OCI-LY3 (cell line): Measurements from ENCODE around the gene ZDHHC14.

Experiments
- H2AFZ ChIP-seq: fragments of 200-600, 300-600 bp; shearing (Covaris generic); 2 replicates; pipeline ENCODE4 v1.6.0; 2014; ENCODE audit warnings: antibody characterized with exemption, low read depth, low read length
- H3K27ac ChIP-seq: fragments of 200-600, 300-600 bp; sonication (generic); 2 replicates; pipeline ENCODE4 v1.5.1; 2014; ENCODE audit warnings: mild to moderate bottlenecking, low read length, moderate library complexity, mixed read lengths
- H3K27me3 ChIP-seq: fragments of 200-600, 300-600 bp; sonication (generic); 2 replicates; pipeline ENCODE4 v1.6.1; 2014; ENCODE audit warnings: low read depth, low read length, mixed read lengths
- H3K36me3 ChIP-seq: fragments of 200-600, 300-600 bp; sonication (generic); replicated peaks from 2 replicates; pipeline ENCODE3; 2014; ENCODE audit warnings: low read depth, low read length, mixed read lengths
- H3K4me1 ChIP-seq: fragments of 300-600, 200-600 bp; sonication (generic); 2 replicates; pipeline ENCODE4 v1.6.1; 2014; ENCODE audit warnings: low read length, mixed read lengths
- H3K4me2 ChIP-seq: fragments of 200-600, 300-600 bp; sonication (generic); 2 replicates; pipeline ENCODE4 v1.6.1; 2014; ENCODE audit warnings: low read length, mixed read lengths
- H3K4me3 ChIP-seq: fragments of 300-600, 200-600 bp; sonication (generic); 2 replicates; pipeline ENCODE4 v1.5.1; 2014; ENCODE audit warnings: antibody characterized with exemption, mild to moderate bottlenecking, low read length, moderate library complexity
- H3K79me2 ChIP-seq: fragments of 300-600, 200-600 bp; shearing (Covaris generic); 2 replicates; pipeline ENCODE4 v1.6.1; 2014; ENCODE audit warnings: mild to moderate bottlenecking, low read length, mixed read lengths
- H3K9ac ChIP-seq: fragments of 300-600, 200-600 bp; shearing (Covaris generic); 2 replicates; pipeline ENCODE4 v1.6.0; 2014; ENCODE audit warnings: mild to moderate bottlenecking, low read length, moderate library complexity
- H3K9me3 ChIP-seq: fragments of 200-600, 300-600 bp; shearing (Covaris generic); 2 replicates; pipeline ENCODE4 v1.6.1; 2014; ENCODE audit warnings: low read length, mixed read lengths; ENCODE audit not compliant: insufficient read depth
- H4K20me1 ChIP-seq: fragments of 200-600, 300-600 bp; sonication (generic); 2 replicates; pipeline ENCODE4 v1.6.1; 2016; ENCODE audit warnings: low read length, mixed read lengths; ENCODE audit not compliant: insufficient read depth
- CTCF ChIP-seq: fragments of 200-600, 300-600 bp; sonication (generic); IDR thresholded peaks from 2 replicates; pipeline ENCODE4 v1.5.1; 2014; ENCODE audit warnings: antibody characterized with exemption, low read length, low read depth
- EZH2phosphoT487 ChIP-seq: fragments of 200-600 bp; shearing (Covaris generic); IDR thresholded peaks from 2 replicates; pipeline ENCODE4 v1.6.1; 2018; ENCODE audit warnings: antibody characterized with exemption, mixed run types, low read depth

The ZDHHC14 gene

GRCh38 chr6:157647261-157647915 is 266.4 kb downstream of the ZDHHC14 start:
- Histone ChIP-seq H3K27ac (no peak overlapping the region), H3K79me2 (no peaks in the 10 kb centered on the region), H2AFZ (no peak overlapping the region), H3K9ac (no peak overlapping the region), H4K20me1 (no peaks in the 10 kb centered on the region), H3K4me2 (no peak overlapping the region), H3K4me3 (no peak overlapping the region), H3K9me3 (no peaks in the 10 kb centered on the region), H3K27me3 (no peaks in the 10 kb centered on the region), H3K36me3 (no peaks in the 10 kb centered on the region), H3K4me1 (no peaks in the 10 kb centered on the region)
- no peak for TF ChIP-seq EZH2phosphoT487
- no peak for TF ChIP-seq CTCF

GRCh38 chr6:157648561-157648960 is 267.6 kb downstream of the ZDHHC14 start:
- no peak overlapping the region for H2AFZ ChIP-seq
- no peak overlapping the region for H3K4me2 ChIP-seq
- no peaks in the 10 kb centered on the region for H4K20me1 ChIP-seq
- H3K27ac ChIP-seq, result no peak overlapping the region
- H3K9ac ChIP-seq, result no peak overlapping the region
- H3K36me3 ChIP-seq, result no peaks in the 10 kb centered on the region
- H3K79me2 ChIP-seq, result no peaks in the 10 kb centered on the region
- no peaks in the 10 kb centered on the region for H3K4me1 ChIP-seq
- no peaks in the 10 kb centered on the region for H3K9me3 ChIP-seq
- no peak for TF ChIP-seq CTCF
- no peak for TF ChIP-seq EZH2phosphoT487
- no peak overlapping the region for H3K4me3 ChIP-seq
- H3K27me3 ChIP-seq, result no peaks in the 10 kb centered on the region

GRCh38 chr6:157649311-157650260 is 268.6 kb downstream of the ZDHHC14 start:
- H3K9me3 ChIP-seq, result no peaks in the 10 kb centered on the region
- no peaks in the 10 kb centered on the region for H3K79me2 ChIP-seq
- no peak overlapping the region for H2AFZ ChIP-seq
- no peaks in the 10 kb centered on the region for H3K36me3 ChIP-seq
- H3K4me3 ChIP-seq, result no peak overlapping the region
- no peaks in the 10 kb centered on the region for H3K4me1 ChIP-seq
- no peaks in the 10 kb centered on the region for H4K20me1 ChIP-seq
- H3K9ac ChIP-seq, result no peak overlapping the region
- TF ChIP-seq EZH2phosphoT487 (no peak), CTCF (no peak)
- H3K27ac ChIP-seq, result no peak overlapping the region
- no peaks in the 10 kb centered on the region for H3K27me3 ChIP-seq
- H3K4me2 ChIP-seq, result no peak overlapping the region

- H3K27me3 ChIP-seq, result no peaks in the 10 kb centered on the region
- no peak overlapping the region for H3K4me2 ChIP-seq
- no peak overlapping the region for H3K27ac ChIP-seq
- H3K36me3 ChIP-seq, result no peaks in the 10 kb centered on the region
- H3K4me1 ChIP-seq, result no peaks in the 10 kb centered on the region
- no peaks in the 10 kb centered on the region for H4K20me1 ChIP-seq
- no peak overlapping the region for H2AFZ ChIP-seq
- H3K4me3 ChIP-seq, result no peak overlapping the region
- no peaks in the 10 kb centered on the region for H3K9me3 ChIP-seq
- no peaks in the 10 kb centered on the region for H3K79me2 ChIP-seq
- H3K9ac ChIP-seq, result no peak overlapping the region
- TF ChIP-seq EZH2phosphoT487 (no peak), CTCF (no peak)
Measured at GRCh38 chr6:157650261-157650640, 269.3 kb downstream of the ZDHHC14 start.
